ENCODE results near the gene FGF22. TPM values are rescaled to one million over a fixed set of nuclear protein-coding genes. Genes with fewer than 3 reads are reported as not detected.

The FGF22 gene
- total and polyA plus RNA-seq, 2 of the 13 experiments (the other 11 are each of a cell fraction or from before 2014, with no cell fraction given), result 0.24 TPM; not detected in 1

DNA sequence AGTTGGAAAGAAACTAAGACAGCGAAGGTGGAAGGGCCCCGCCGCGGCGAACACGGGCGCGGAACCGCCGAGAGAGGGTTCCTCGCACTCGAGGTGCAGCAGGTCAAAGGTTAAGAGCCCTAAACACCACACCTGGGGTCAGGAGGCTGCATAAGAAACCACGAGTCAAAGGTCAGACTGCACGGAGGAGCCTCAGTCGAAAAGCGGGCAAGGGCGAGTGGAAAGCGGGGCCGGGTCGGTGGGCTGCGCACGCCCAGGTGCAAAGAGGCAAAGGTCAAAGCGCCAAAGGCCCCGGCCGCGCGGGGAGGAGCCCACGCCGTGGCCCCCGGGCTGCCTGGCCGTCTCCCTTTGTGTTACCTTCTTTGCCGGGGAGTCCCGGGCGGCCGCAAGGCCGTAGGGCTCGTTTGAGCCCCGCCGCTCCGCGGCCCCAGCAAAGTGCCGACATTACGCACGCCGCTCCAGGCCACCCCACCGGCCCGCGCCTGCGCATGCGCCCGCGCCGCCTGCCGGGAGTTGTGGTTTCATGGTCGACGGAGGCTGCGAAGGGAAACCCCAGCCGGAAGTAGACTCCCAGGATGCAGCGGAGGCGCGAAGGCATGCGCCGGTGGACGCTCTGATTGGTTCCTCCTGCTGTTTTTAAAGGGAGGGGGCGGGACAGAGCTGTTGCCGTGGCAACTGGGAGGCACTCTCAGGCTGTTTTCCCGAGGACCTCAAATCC is 6.5 kb upstream of the FGF22 start, which contains the start of gene POLRMT (continued):
- TF ChIP-seq, protein P1, sequence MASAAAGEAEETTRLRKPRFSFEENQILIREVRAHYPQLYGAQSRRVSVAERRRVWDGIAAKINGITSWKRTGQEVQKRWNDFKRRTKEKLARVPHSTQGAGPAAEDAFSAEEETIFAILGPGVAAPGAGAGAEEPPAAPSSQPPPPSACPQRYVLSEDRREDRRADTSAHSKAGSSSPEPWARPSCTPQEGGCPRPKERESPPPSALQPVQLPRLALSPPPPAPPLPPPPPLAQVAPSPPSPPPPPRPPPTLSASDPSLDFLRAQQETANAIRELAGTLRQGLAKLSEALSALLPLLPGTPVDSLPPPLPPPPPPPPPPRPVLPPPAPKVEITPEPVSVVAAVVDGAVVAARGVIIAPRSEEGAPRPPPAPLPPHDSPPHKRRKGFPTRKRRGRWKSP (CRISPR knock-in tag; IDR thresholded peaks at IDR 0.05), result 0 out of 2 replicates have a peak, but pooled peaks have one; percentile 3
- TF ChIP-seq ATF7 (IDR thresholded peaks at IDR 0.05) (no peak), ATF7 (CRISPR knock-in tag; IDR thresholded peaks at IDR 0.05) (no peak), SIX1 (CRISPR knock-in tag; IDR thresholded peaks at IDR 0.05; ENCODE audit: borderline replicate concordance) (peak; percentile 51; the same call in 1 of the 2 replicates), ZNF772 (CRISPR knock-in tag; IDR thresholded peaks at IDR 0.05) (0 out of 2 replicates have a peak, but pooled peaks have one; percentile 17), ZNF343 (CRISPR knock-in tag; IDR thresholded peaks at IDR 0.05) (no peak), ZNF33A (CRISPR knock-in tag; IDR thresholded peaks at IDR 0.05; ENCODE audit: borderline replicate concordance) (no peak), ERF (CRISPR knock-in tag; IDR thresholded peaks at IDR 0.05) (peak; percentile 81), RBM39 (IDR thresholded peaks at IDR 0.05; ENCODE audit: low read depth, low read length, poor library complexity, severe bottlenecking) (no peak), ZNF615 (CRISPR knock-in tag; IDR thresholded peaks at IDR 0.05; ENCODE audit: borderline replicate concordance) (no peak), ZSCAN29 (CRISPR knock-in tag; conservative IDR thresholded peaks at IDR 0.05) (0 out of 2 replicates have a peak, but pooled peaks have one; percentile 25), PTBP1 (IDR thresholded peaks at IDR 0.05; ENCODE audit: low read depth, low read length, poor library complexity, severe bottlenecking) (no peak), ZFP41 (CRISPR knock-in tag; IDR thresholded peaks at IDR 0.05; ENCODE audit: borderline replicate concordance) (no peak), KAT8 (CRISPR knock-in tag; IDR thresholded peaks at IDR 0.05) (peak; percentile 59), ATF4 (CRISPR knock-in tag; IDR thresholded peaks at IDR 0.05) (0 out of 4 replicates have a peak, but pooled peaks of 1 of the 2 experiments have one; percentile 14), ZNF34 (CRISPR knock-in tag; IDR thresholded peaks at IDR 0.05; ENCODE audit: borderline replicate concordance) (no peak), CREB3 (CRISPR knock-in tag; IDR thresholded peaks at IDR 0.05) (no peak; the same call in 1 of the 2 replicates), ISX (CRISPR knock-in tag; conservative IDR thresholded peaks at IDR 0.05) (no peak)
- TF ChIP-seq, protein P2, sequence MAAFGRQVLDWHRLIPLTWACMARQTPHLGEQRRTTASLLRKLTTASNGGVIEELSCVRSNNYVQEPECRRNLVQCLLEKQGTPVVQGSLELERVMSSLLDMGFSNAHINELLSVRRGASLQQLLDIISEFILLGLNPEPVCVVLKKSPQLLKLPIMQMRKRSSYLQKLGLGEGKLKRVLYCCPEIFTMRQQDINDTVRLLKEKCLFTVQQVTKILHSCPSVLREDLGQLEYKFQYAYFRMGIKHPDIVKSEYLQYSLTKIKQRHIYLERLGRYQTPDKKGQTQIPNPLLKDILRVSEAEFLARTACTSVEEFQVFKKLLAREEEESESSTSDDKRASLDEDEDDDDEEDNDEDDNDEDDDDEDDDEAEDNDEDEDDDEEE (CRISPR knock-in tag; IDR thresholded peaks at IDR 0.05), result peak; percentile 84
- TF ChIP-seq, protein P3, sequence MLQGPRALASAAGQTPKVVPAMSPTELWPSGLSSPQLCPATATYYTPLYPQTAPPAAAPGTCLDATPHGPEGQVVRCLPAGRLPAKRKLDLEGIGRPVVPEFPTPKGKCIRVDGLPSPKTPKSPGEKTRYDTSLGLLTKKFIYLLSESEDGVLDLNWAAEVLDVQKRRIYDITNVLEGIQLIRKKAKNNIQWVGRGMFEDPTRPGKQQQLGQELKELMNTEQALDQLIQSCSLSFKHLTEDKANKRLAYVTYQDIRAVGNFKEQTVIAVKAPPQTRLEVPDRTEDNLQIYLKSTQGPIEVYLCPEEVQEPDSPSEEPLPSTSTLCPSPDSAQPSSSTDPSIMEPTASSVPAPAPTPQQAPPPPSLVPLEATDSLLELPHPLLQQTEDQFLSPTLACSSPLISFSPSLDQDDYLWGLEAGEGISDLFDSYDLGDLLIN (CRISPR knock-in tag; IDR thresholded peaks at IDR 0.05; ENCODE audit: borderline replicate concordance), result no peak
- TF ChIP-seq, protein P4, sequence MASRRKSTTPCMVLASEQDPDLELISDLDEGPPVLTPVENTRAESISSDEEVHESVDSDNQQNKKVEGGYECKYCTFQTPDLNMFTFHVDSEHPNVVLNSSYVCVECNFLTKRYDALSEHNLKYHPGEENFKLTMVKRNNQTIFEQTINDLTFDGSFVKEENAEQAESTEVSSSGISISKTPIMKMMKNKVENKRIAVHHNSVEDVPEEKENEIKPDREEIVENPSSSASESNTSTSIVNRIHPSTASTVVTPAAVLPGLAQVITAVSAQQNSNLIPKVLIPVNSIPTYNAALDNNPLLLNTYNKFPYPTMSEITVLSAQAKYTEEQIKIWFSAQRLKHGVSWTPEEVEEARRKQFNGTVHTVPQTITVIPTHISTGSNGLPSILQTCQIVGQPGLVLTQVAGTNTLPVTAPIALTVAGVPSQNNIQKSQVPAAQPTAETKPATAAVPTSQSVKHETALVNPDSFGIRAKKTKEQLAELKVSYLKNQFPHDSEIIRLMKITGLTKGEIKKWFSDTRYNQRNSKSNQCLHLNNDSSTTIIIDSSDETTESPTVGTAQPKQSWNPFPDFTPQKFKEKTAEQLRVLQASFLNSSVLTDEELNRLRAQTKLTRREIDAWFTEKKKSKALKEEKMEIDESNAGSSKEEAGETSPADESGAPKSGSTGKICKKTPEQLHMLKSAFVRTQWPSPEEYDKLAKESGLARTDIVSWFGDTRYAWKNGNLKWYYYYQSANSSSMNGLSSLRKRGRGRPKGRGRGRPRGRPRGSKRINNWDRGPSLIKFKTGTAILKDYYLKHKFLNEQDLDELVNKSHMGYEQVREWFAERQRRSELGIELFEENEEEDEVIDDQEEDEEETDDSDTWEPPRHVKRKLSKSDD (CRISPR knock-in tag; IDR thresholded peaks at IDR 0.05; ENCODE audit: low read depth), result 0 out of 2 replicates have a peak, but pooled peaks have one; percentile 57
